NCI-H1105 (cell line): ENCODE results near the gene CLCN4.

Experiments
- DNase-seq: peaks from one replicate; lab custom pipeline; 2025; lab: John Stamatoyannopoulos, UW

Gene CLCN4

GRCh38 chrX:10244915-10245622 is 88.3 kb downstream of the CLCN4 start:
- no peak for DNase-seq

- no peak for DNase-seq
These were observed 89.1 kb downstream of the CLCN4 start for GRCh38 chrX:10245886-10246285.

- no peak for DNase-seq
These were observed 89.5 kb downstream of the CLCN4 start for GRCh38 chrX:10246297-10246696.

- DNase-seq: no peak
These were observed 90.1 kb downstream of the CLCN4 start for GRCh38 chrX:10246846-10247245.

GRCh38 chrX:10254739-10255138 is 98.0 kb downstream of the CLCN4 start:
- no peak for DNase-seq

- no peak for DNase-seq
These were observed 102.9 kb downstream of the CLCN4 start for GRCh38 chrX:10259716-10260115.

GRCh38 chrX:10265775-10266174 is 109.0 kb downstream of the CLCN4 start:
- no peak for DNase-seq

GRCh38 chrX:10278716-10279115 is 121.9 kb downstream of the CLCN4 start:
- DNase-seq: no peak

GRCh38 chrX:10280071-10280470 is 123.3 kb downstream of the CLCN4 start:
- no peak for DNase-seq

GRCh38 chrX:10282490-10282889 is 125.7 kb downstream of the CLCN4 start:
- no peak for DNase-seq

GRCh38 chrX:10286195-10286594 is 129.4 kb downstream of the CLCN4 start:
- DNase-seq: no peak
